Femur (tissue), 1 donor: Measurements from ENCODE around the gene OR2T11.
"Not testable (repeated sequence)": the region's sequence is repeated elsewhere in the genome, so short reads cannot be mapped to it uniquely, and the experiment has no call there.

ENCODE experiments used
- DNase-seq: peaks from one replicate; pipeline ENCODE4 v3.0.0-alpha.2; 2017

The OR2T11 gene

GRCh38 chr1:248618119-248618518 lies 16.8 kb downstream of the OR2T11 start:
- DNase-seq = no peak

GRCh38 chr1:248613742-248614141 lies 21.1 kb downstream of the OR2T11 start:
- no peak for DNase-seq

DNA sequence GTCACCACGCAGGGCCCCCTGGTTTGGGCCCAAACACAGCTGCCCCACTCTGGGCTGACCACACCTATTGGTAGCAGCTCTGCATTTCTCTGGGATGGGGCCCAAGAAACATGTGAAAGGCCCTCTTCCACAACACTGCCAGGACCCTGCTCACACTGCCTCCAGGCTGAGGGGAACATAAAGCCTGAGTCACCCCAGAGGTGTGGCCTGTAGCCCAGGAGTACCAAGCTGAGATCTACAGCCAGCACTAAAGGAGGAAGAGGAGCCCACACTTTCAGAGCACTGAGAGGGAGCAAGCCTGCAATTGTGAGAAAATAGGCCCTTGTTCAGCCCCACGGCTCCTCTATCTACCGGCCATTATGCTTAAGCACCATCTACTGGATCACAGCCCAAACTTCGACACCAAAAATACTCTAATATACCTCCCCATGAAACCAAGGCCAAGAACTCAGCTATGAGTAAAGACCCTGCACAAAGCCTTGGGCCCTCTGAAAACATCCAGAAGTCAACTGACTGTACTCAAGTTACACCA lies 22.9 kb downstream of the OR2T11 start:
- no peak for DNase-seq

GRCh38 chr1:248610301-248610700 lies 24.6 kb downstream of the OR2T11 start:
- no peak for DNase-seq

DNA sequence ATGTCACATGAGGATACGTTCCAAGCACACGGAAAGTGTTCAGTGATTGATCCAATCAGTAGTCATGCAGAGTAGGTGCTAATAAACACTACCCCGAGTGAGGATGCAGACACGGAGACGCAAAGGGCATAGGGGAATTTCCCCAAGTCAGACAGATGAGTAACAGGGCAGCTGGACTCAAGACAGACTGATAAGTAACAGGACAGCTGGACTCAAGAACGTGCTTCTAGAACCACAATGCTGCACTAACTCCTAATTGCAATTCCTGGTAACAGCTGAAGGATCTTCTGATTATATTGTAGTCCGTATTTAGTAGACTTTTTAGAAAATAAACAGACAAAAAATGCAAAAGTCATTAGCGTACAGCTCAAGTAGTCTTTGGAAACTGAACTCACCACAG lies 35.5 kb downstream of the OR2T11 start:
- no peak for DNase-seq

GRCh38 chr1:248597589-248597988 lies 37.3 kb downstream of the OR2T11 start, which contains the start of gene OR2T10:
Gene OR2T10, minus strand, starts transcription at chr1:248597700. Its CDS starts 3,932 bp downstream, at chr1:248593768.
- no peak for DNase-seq

- no peak for DNase-seq
These were observed 38.3 kb downstream of the OR2T11 start for GRCh38 chr1:248596615-248597014.

DNA sequence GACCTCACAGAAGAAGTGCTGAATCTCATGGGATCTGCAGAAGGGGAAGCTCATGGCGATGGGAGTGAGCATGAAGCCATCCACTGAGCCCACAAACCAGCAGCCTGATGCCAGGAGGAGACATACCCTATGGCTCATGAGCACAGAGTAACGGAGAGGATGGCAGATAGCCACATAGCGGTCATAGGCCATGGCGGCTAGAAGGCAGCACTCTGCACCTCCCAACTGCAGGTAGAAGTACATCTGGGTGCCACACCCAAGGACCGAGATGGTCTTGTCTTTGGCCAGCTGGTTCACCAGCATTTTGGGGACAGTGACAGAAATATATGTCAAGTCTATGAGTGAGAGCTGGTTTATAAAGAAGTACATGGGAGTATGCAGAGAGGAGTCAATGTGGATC lies 41.7 kb downstream of the OR2T11 start:
- DNase-seq = no peak

GRCh38 chr1:248592655-248593054 lies 42.2 kb downstream of the OR2T11 start:
- DNase-seq = no peak

DNA sequence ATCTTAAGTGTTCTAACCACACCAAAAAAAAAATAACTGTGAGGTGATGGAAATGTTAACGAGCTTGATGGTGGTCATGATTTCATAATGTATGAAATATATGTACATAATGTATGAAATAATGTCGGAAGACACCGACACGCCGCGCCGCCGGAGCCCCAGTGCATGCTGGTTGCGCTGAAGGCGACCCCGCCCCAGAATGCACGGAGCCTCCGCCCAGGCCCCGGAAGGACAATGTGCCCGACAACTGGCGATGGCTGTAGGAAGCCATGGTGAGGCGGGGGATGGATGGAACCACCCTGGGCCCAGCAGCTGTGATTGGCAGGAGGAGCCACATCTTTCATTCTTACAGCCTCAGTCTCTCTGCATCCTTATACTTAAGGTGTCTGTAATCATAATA lies 44.8 kb downstream of the OR2T11 start:
- DNase-seq = no peak

DNA sequence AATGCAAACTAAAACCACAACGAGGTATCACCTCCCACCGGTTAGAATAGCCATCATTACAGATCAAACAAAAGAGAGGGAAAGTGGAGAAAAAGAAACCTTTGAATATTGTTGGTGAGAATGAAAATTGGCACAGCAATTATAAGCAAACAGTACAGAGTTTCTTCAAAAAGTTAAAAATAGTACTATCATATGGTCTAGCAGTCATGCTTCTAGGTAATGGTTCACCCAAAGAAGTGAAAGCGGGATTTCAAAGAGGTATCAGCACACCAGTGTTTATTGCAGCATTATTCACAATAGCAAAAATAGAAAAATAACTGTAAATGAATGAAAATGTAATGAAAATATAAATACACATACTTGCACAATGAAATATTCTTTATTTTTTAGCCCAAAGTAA lies 45.6 kb downstream of the OR2T11 start:
- no peak for DNase-seq

- no peak for DNase-seq
These were observed 49.6 kb downstream of the OR2T11 start for GRCh38 chr1:248585266-248585665.

DNA sequence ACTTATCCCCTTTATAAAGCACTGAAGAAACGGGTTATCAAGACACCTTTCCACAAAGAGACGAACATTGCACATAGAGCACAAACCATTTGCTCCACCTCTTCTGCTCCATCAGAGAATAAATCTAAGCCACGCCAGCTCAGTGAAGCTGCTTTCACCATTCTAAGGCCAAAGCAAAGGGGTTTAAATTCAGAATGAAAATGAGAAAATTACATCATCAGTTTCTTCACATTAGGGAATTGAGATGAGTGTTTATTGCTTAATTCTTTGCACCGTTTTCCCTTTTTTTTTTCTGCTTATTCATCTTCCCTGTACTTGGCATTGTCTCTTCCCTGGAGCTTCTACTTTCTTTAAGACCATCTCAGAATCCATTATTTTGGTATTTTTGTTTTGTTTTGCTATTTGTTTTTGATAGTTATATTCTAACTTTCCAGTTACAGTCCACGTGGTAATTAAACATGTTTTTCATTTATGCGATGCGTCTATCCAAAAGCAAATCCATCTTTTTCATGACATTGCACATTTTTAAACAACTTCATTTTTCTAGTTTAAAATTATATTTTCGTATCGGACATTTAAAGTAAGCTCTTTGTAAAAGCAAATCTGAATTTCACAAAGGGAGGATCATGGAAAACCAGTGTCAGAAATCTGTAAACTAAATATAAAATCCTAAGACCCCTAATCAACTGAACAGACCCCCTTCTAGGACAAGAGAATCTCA lies 58.5 kb downstream of the OR2T11 start:
- no peak for DNase-seq

GRCh38 chr1:248574657-248575056 lies 60.2 kb downstream of the OR2T11 start, which contains the start of gene OR2T34:
Gene OR2T34, minus strand, starts transcription at chr1:248574757. Its CDS starts 0 bp downstream, at chr1:248574757.
- DNase-seq = not testable (repeated sequence)

- DNase-seq = not testable (repeated sequence)
These were observed 61.0 kb downstream of the OR2T11 start for GRCh38 chr1:248573856-248574255.
